Measurements from ENCODE around the gene ANKRD18A. TPM values are rescaled to one million over a fixed set of nuclear protein-coding genes. Genes with fewer than 3 reads are reported as not detected.

The ANKRD18A gene
- not detected in 2 replicates for total RNA-seq

GRCh38 chr9:38620483-38621433 lies at the start of gene ANKRD18A:
Gene ANKRD18A (minus strand): TSS chr9:38620596. CDS start chr9:38620285, 311 bp downstream.

Other genes with a start within 250 kb of the ANKRD18A start
- gene ALDH1B1, start 227.9 kb downstream of the ANKRD18A start, total RNA-seq: 8.7 and 13.2 TPM in 2 replicates
- gene IGFBPL1, start 196.1 kb downstream of the ANKRD18A start, total RNA-seq: 0.25 TPM in 1 of 2 replicates, not detected in the other
- gene FAM240B, start 99.5 kb upstream of the ANKRD18A start, total RNA-seq: not detected in 2 replicates

All from bladder microvascular endothelial cell (primary cell).